Heart left ventricle (tissue), 16 donors: ENCODE data around the gene HIVEP2. TPM values are rescaled to one million over a fixed set of nuclear protein-coding genes. Genes with fewer than 3 reads are reported as not detected.
A peak's percentile ranks its signal among the peaks of the same experiment; 100 is the strongest.

Source experiments
- ATAC-seq, 4 donors: fragments of 200-7000 bp; cut with Tn5 transposase; one replicate each; pipeline ENCODE4 v1.9.1; 2020 to 2022; ENCODE audit warnings: moderate library complexity in 4 of 4, mild to moderate bottlenecking in 3 of 4, moderate number of reproducible peaks in 1 of 4
- DNase-seq, 5 donors: peaks; one replicate each; pipeline ENCODE4 v3.0.0-alpha.2; 2020
- H3K27ac ChIP-seq, 12 donors: fragments of 200-600 bp; sonication (generic) in 4 of 12; one replicate each; pipeline versions ENCODE4 v1.5.0 to v1.8.0; 2016 to 2022; ENCODE audit warnings: mild to moderate bottlenecking in 2 of 12
- H3K27me3 ChIP-seq, 9 donors: fragments of 200-600 bp; sonication (generic) in 2 of 9; one replicate each; pipeline versions ENCODE4 v1.5.1 to v1.8.0; 2016 to 2022; ENCODE audit warnings: mild to moderate bottlenecking in 3 of 9
- H3K36me3 ChIP-seq, 9 donors: fragments of 200-600 bp; sonication (generic) in 2 of 9; one replicate each; pipeline versions ENCODE4 v1.5.0 to v1.8.0; 2018 to 2022; ENCODE audit warnings: mild to moderate bottlenecking in 2 of 9
- H3K4me1 ChIP-seq, 12 donors: fragments of 200-600 bp; sonication (generic) in 4 of 12; one replicate each; pipeline versions ENCODE4 v1.5.0 to v1.8.0; 2016 to 2022; ENCODE audit warnings: mild to moderate bottlenecking in 3 of 12
- H3K4me3 ChIP-seq, 12 donors: fragments of 200-600 bp; sonication (generic) in 4 of 12; one replicate each; pipeline versions ENCODE4 v1.5.0 to v1.8.0; 2017 to 2022; ENCODE audit warnings: mild to moderate bottlenecking in 9 of 12, moderate library complexity in 4 of 12
- H3K9me3 ChIP-seq, 12 donors: fragments of 200-600 bp; sonication (generic) in 4 of 12; one replicate each; pipeline versions ENCODE4 v1.5.0 to v1.8.0; 2016 to 2022; ENCODE audit warnings: mild to moderate bottlenecking in 1 of 12
- CTCF ChIP-seq, 12 donors: fragments of 200-600 bp; sonication (generic) in 4 of 12; IDR thresholded peaks; one replicate each; pipeline versions ENCODE4 v1.5.0 to v1.8.0; 2018 to 2022; ENCODE audit warnings: antibody characterized with exemption in 12 of 12, mild to moderate bottlenecking in 5 of 12
- POLR2A ChIP-seq, 2 donors: fragments of 450-650 bp; IDR thresholded peaks; one replicate each; pipeline ENCODE4 v1.6.1; 2017; ENCODE audit warnings: antibody characterized with exemption in 2 of 2, mild to moderate bottlenecking in 2 of 2, moderate library complexity in 2 of 2
- WGBS, 4 donors: extraction: QIAGEN DNeasy Blood & Tissue Kit in 2 of 4; methylation state at CpG; one replicate each; pipeline versions ENCODE4 v1.1.5 to v1.1.7; 2013 to 2018; 5-methylcytosine and 5-hydroxymethylcytosine counted together
- intact Hi-C, 10 donors: fragments of 100-400 bp; cut with DNase I; formaldehyde crosslinking; loops; one replicate each; pipeline versions ENCODE4 v1.11.1 to v1.14.2; 2022
- polyA plus RNA-seq, 2 donors: library from polyadenylated mRNA; stranded (reverse); fragments of 200-250 nt; gene quantifications; one replicate each; pipeline ENCODE4 v1.2.3, GENCODE V29; 2013
- total RNA-seq, 9 donors: library from RNA; depleted of rRNA in 2 of 9; stranded (reverse); fragments of >200 nt in 2 of 9; fragmentation: NEBNext Ultra II Directional in 3 of 9; extraction: Animal tissue kit (Norgen Biotek cat#: 25700) in 3 of 9; gene quantifications; one replicate each; pipeline versions ENCODE4 v1.1.0 to v1.2.4, GENCODE V29; 2016 to 2023
- donor health status: ischemic (EF 13 %, LVEDD 7.1; RV severe dilation, severe dysfunction).
- donor health status: healthy with polysubstance abuse.
- donor health status: DM: no; HTN: yes; CAD: no.
- donor health status: DM: no; HTN: no; CAD: no.
- donor health status: ischemic (EF 25% LVEDD 6.9; RV normal size, moderate dysfunction).
- donor health status: ischemic (EF 25% LVEDD 5.7; RV mildly dilated, moderate dysfunction).
- donor health status: healthy.
- donor health status: DM: yes; HTN: yes; CAD: no.
- donor health status: ischemic (EF 35%, LVEDD 5.7; RV mildly dilated, moderate dysfunction).
- donor health status: nonischemic (EF 11% LVEDD 7.7; RV severe dilation, severe dysfunction).
- donor health status: DM: yes; HTN: yes; CAD: no.
- donor health status: PGD.
- donor health status: ischemic (EF 29% LVEDD 5.4; RV normal size, mild dysfunction).
- donor health status: nonischemic (EF 23%, LVEDD 6.1; RV moderate dilation, normal function).

The HIVEP2 gene
- total and polyA plus RNA-seq, 11 donors, result 2.7 to 31.2 (median 20.4) TPM

DNA sequence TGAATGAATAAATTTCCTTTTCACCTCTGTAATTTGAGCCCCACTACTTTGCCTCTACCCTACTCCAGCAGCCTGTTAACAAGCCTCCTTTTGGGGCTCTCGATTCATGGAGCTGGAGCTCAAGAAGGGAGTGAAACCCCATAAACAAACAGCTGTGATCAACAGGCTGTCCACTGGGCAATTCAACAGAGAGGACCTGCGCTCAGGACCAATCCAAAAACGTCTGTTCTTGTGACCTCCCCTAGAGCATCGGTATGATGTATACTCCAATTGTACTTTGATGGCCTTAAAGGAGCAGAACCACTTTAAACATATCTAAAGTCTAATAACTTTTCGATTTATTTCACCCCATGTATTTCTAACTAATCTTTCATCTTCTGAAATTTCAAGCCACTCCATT, 37.4 kb downstream of the HIVEP2 start:
- 73 to 78% (median 76%) methylated on average over 5 of the region's 5 CpGs for WGBS, 4 donors
- ATAC-seq (no peak), DNase-seq (no peak)
- Histone ChIP-seq H3K27ac (peak overlapping the region in 1 of 12 donors; percentile 47), H3K4me1 (peaks cover 0 to 40% (median 8%) of the 10 kb centered on the region in 12 donors), H3K27me3 (no peaks in the 10 kb centered on the region), H3K9me3 (no peaks in the 10 kb centered on the region), H3K4me3 (peak overlapping the region in 1 of 12 donors; percentile 39), H3K36me3 (peaks cover 0 to 2% (median 0%) of the 10 kb centered on the region in 9 donors)
- intact Hi-C loops, result no loop called here
- TF ChIP-seq POLR2A (IDR thresholded peaks at IDR 0.05) (no peak), CTCF (IDR thresholded peaks at IDR 0.05) (no peak)

DNA sequence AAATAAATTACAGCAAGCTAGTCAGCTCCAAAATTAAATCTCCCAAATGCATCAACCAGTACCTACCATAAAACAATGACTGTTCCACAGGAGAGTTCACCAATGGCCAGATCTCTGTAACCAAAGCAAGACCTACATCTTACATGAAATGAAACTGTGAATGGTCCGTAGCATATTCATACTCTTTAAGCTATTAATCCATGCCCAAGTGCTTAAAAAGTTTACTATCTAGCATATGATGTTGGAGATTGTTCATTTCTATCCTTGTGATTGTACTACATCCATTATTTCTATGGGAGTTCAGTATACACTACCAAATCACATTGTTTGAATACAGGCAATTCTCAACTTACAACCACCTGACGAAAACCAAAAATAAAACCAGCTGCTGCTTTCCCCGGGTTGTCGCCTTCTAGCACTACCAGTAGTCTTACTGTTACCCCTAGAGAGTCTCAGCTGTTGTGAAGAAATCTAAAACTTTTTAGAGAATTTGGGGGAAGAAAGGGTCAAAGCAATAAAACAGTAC, 38.0 kb downstream of the HIVEP2 start:
- H3K4me3 ChIP-seq, result peak overlapping the region in 1 of 12 donors; percentile 39
- H3K36me3 ChIP-seq, result no peaks in the 10 kb centered on the region
- 71 to 76% (median 72%) methylated on average over 4 of the region's 4 CpGs for WGBS, 4 donors
- intact Hi-C loops, result no loop called here
- H3K27ac ChIP-seq, result peak overlapping the region in 1 of 12 donors; percentile 47
- no peaks in the 10 kb centered on the region for H3K27me3 ChIP-seq
- TF ChIP-seq CTCF (IDR thresholded peaks at IDR 0.05) (no peak), POLR2A (IDR thresholded peaks at IDR 0.05) (no peak)
- DNase-seq, result no peak
- H3K9me3 ChIP-seq, result no peaks in the 10 kb centered on the region
- peaks cover 0 to 45% (median 13%) of the 10 kb centered on the region in 12 donors for H3K4me1 ChIP-seq
- ATAC-seq, result no peak

GRCh38 chr6:142903812-142904211, 41.2 kb downstream of the HIVEP2 start:
- WGBS, 4 donors, result 65 to 75% (median 72%) methylated on average over 1 of the region's 1 CpG

DNA sequence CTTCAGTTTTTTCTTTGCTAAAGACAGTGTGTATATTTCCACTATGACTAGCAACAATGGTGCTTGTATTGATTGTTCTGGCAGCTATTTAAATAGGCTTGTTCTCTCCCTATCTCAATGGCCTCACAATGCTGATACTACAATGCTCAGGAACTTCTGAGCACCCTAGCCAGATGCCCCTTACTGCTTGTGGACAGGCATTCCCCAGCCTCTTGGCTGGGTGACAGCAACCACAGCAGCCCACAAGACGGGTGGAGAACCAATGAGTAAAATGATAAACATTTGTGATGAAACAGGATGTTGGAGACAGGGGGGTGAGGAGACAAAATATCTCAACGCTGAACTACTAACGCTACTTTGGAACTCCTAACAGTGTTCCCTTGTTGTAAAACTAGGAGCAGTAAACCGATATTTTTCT, 42.3 kb downstream of the HIVEP2 start:
- no peaks in the 10 kb centered on the region for H3K27me3 ChIP-seq
- H3K36me3 ChIP-seq, result no peaks in the 10 kb centered on the region
- no peak for TF ChIP-seq CTCF (IDR thresholded peaks at IDR 0.05)
- TF ChIP-seq POLR2A (IDR thresholded peaks at IDR 0.05), result no peak
- WGBS, 4 donors, result 10 to 16% (median 13%) methylated on average over 4 of the region's 4 CpGs
- peak overlapping the region in 7 of 12 donors; percentile 6 to 72 (median 14) for H3K27ac ChIP-seq
- intact Hi-C loops, result no loop called here
- H3K4me3 ChIP-seq, result no peak overlapping the region
- DNase-seq (peak; percentile 46 to 85 (median 72)), ATAC-seq (peak; percentile 77 to 98 (median 90))
- no peaks in the 10 kb centered on the region for H3K9me3 ChIP-seq
- H3K4me1 ChIP-seq, result peaks cover 0 to 51% (median 32%) of the 10 kb centered on the region in 12 donors

More at GRCh38 chr6:142903812-142904211, 41.2 kb downstream of the HIVEP2 start:
- DNase-seq (no peak), ATAC-seq (no peak)
- intact Hi-C loops, result no loop called here
- no peak overlapping the region for H3K4me3 ChIP-seq
- H3K4me1 ChIP-seq, result peaks cover 0 to 54% (median 30%) of the 10 kb centered on the region in 12 donors
- no peaks in the 10 kb centered on the region for H3K27me3 ChIP-seq
- no peaks in the 10 kb centered on the region for H3K9me3 ChIP-seq
- peak overlapping the region in 1 of 12 donors; percentile 72 for H3K27ac ChIP-seq
- TF ChIP-seq CTCF (IDR thresholded peaks at IDR 0.05) (no peak), POLR2A (IDR thresholded peaks at IDR 0.05) (no peak)
- H3K36me3 ChIP-seq, result no peaks in the 10 kb centered on the region
